ENCODE results near the gene NLGN1.

DNA sequence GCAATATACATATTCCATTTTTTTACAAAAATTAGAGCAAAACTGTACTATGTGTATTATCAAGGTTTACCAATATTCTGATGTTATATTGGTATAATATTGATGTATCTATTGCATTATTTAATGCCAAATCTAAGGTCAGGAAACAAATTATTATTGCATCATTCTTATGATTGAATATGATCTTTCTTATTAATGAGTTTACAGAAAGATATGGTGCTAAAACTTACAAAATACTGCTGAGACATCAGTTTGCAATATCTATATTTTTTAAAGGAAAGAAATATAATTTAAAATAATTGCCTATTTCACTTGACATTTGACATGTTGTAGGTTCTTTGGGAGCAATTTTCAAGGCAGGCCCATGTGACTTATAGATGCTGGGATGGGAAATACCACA, 357.6 kb downstream of the NLGN1 start:
- TF ChIP-seq EZH2 (IDR thresholded peaks at IDR 0.05; ENCODE audit: insufficient read depth, poor library complexity, severe bottlenecking) (no peak), EZH2phosphoT487 (IDR thresholded peaks at IDR 0.05; ENCODE audit: insufficient read depth, low read depth) (no peak)

All from GM23248 (cell line).